HG02973 (cell line): ENCODE measurements around the gene CYP2S1.
"Not testable (repeated sequence)": the region's sequence is repeated elsewhere in the genome, so short reads cannot be mapped to it uniquely, and the experiment has no call there.

Experiments used
- ATAC-seq: cut with Tn5 transposase; IDR thresholded peaks from one replicate; pipeline ENCODE4 v1.9.1; 2021; ENCODE audit warnings: moderate library complexity; ENCODE audit not compliant: unreplicated experiment

CYP2S1 gene

DNA sequence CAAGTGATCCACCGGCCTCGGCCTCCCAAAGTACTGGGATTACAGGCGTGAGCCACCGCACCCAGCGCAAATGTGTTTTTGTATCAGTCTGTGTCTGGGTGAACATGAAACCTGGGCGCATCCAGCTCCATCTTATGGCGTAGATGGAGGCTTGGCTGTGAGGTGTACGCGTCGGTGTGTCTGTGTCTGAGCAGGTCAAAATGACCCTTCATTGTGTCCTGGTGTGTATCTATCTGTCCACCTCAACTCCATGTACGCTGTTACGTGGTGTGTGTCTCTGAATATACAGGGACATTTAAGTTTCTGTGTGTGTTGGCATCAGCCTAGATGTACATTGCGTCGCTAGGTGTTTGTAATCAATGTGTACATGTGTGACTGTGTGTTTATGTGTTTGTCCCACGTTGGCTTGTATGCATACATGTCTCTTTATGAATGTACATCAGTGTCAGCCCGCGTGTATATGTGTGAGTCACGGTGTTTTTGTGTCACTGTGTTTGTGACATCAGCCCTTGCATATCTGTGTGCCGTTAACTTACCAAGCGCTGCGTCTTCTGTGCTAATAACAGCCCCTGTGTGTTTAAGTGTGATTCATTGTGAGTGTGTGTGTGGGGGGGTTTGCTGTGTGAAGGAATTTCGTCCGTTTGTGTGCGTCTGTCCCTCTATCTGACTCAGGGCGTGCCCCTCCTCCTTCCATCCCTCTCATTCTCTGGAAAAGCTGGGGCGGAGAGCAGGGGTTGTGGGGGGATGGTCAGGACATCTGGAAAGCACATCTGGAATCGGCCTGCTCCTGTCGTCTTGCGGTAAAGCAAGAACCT lies 32.4 kb downstream of the CYP2S1 start:
- ATAC-seq = no peak

DNA sequence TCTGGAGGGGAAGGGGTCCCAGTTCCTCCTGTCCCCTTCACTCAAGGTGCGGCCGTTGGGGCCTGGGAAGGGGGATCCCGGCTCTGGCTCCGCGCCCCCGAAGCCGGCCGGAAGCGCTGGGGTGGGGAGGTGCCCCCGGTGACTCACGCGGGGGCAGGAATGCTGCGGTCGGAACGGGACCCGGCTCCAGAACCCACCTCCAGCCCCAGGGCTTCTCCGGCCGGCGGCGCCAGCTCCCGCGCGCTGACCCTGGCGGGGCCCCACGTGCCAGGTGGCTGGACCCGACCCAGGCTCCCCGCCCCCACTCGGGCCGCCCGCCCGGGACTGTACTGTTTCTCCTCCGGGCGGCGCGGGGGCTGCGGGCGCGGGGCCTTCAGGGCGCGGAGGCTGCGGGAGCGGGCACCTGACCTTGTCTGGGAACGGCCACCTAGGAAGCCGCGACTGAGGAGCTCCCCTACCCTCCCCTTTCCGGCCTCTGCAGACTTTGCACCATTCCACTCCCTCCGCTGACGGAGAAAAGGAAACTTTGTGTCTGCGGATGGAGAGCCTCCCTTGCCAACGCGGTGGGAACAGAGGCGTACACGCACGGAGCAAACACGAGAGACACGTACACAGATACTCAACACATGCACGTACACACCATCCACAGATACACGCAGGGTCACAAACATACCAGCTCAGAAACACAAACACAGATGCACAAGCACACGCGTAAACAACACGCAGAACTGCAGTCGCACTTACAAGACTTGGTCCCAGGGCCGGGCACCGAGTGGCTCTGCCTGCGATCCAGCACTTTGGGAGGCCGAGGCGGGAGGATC lies 33.2 kb downstream of the CYP2S1 start:
- ATAC-seq = no peak

DNA sequence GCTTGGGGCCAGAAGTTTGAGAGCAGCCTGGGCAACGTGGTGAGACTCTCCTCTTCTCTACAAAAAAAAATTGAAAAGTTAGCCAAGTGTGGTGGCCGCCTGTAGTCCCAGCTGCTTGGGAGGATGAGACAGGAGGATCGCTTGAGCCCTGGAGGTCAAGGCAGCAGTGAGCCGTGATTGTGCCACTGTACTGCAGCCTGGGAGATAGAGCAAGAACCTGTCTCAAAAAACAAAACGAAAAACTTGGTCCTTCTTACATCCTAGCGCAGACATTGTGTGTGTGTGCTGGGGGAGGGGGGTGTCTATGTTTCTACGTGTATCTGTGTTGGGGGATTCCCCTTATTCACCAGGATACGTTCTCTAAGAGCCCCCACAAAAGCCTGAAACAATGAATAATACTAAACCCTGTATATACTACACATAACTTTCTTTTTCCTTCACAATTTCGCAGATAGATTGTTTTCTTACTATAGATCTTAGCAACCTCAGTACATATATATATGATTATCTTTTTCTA lies 33.9 kb downstream of the CYP2S1 start:
- ATAC-seq = no peak

DNA sequence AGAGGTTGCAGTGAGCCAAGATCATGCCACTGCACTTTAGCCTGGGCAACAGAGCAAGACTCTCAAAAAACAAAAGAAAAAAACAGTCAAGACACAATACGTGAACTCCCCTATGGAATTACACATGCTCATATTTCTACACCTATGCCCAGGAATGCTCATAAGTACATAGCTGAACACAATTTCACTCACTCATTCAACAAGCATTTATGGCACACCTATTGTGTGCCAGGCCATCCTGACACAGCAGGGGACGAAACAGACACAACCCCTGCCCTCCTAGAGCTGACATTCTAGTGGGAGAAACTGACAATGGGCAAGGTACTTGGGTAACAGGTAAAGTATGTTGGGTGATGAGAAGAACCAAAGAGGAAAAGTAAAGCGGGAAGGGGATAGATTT lies 35.5 kb downstream of the CYP2S1 start:
- ATAC-seq = no peak

DNA sequence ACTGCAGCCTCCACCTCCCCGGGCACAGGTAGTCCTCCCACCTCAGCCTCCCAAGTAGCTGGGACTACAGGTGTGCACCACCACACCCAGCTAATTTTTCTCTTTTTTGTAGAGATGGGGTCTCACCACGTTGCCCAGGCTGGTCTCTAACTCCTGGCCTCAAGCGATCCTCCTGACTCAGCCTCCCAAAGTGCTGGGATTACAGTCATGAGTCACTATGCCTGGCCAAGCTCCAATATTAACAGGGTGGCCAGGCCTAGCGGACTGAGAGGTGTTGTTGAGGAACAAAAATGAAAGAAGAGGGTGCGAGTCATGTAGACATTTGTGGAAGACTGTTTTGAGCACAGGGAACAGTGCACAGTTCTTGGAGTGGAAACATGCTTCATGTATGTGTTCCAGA lies 36.3 kb downstream of the CYP2S1 start:
- ATAC-seq = not testable (repeated sequence)

DNA sequence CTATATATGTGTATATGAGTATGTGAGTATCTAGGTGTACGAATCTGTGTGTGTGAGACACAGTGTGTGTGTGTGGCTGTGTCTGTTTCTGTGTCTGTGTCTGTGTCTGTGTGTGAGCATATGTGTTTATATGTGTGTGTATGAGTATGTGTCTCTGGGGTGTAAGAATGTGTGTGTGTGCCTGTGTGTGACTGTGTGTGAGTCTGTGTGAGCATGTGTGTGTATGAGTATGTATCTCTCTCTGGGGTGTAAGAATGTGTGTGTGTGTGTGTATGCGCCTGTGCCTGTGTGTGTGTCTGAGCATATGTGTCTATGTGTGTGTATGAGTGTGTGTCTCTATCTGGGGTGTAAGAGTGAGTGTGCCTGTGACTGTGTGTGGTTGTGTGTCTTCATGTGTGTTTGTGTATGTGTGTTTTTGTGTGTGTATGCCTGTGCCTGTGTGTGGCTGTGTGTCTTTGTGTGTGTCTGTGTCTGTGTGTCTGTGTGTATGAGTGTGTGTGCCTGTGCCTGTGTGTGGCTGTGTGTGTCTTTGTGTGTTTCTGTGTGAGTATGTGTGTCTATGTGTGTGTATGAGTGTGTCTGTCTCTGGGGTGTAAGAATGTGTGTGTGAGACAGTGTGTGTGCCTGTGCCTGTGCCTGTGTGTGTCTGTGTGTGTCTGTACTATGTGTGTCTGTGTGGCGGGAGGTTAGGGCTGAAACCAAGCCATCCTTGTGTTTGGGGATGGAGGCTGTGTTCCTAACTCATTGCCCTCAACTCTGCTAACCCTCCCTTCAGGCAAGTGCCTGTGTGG lies 37.2 kb downstream of the CYP2S1 start:
- no peak for ATAC-seq

DNA sequence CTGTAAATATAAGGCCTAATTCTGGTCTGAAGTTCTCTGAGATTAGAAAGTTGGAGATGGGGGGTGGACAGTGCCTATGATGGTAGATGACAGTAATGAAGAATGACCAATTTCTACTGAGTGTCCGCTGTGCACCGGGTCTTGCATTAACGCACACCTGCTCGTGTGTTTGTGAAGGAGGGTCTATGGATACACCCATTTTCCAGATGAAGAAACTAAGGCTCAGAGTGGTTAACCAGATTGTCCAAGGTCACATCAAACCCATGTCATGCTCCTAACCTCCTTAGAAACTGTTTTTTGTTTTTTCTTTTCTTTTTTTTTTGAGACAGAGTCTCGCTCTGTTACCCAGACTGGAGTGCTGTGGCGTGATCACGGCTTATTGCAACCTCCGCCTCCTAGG lies 39.7 kb downstream of the CYP2S1 start:
- ATAC-seq = no peak

DNA sequence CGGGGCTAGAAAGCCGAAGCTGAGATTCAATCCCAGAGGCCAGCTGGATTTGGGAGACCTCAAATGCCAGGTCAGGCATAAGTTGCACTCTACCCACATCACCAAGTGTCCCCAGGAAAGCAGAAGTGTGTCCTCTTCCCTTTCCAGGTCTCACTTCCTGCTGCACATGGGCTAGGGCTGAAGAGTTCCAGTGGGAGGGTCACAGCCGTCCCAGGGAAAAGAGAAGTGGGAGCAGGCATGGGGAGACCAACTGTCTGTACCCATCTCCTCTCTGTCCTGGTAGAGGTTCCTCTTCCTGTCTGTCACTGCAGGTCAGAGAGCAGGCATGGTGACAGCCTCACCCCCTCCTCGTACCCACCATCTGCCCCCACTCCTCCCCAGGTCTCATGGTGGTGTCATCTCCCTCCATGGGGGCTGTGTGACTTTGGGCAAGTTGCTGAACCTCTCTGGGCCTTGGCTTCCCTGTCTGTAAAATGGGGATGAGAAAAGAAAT lies 40.8 kb downstream of the CYP2S1 start:
- ATAC-seq = no peak

DNA sequence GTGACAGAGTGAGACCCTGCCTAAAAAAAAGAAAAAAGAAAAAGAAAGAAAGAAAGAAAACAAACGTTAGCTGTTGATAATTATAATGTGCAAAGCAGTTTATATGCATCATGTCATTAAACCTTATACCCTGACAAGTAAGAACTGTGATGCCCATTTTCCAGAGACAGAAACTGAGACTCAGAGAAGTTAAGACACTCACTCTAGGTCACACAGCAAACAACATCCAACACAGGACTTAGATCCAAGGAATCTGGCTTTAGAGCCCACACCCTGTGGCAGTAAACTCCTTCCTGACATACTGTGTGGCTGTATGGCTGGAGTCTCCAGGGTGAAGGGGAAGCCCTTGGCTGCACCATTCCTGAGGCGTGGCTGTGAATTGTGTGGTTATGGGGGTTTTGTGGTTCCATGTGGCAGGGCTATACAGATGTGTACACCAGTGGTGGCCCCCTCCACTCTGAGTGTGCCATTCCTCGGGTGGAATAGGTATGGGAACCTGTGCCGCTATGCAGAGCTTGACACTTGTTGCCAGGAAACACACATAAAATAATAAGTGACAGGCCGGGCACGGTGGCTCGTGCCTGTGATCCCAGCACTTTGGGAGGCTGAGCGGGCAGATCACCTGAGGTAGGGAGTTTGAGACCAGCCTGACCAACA lies 41.6 kb downstream of the CYP2S1 start:
- no peak for ATAC-seq

DNA sequence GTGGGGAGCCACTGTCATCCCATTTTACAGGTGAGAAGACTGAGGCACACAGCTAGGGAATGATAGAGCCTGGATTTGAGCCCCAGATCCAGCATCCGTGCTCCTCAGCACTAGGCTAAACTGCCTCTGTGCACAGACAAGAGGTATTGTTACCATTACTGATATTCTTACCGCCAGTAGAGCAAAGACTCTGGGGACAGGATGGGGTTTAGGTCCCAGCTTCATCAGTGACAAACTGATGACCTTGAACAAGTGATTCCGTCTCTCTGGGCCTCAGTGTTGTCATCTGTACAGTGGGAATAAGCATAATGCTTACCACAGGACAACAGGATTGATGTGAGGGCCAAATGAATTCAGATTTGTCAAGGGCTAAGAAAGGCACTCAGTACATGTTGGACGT lies 42.5 kb downstream of the CYP2S1 start:
- no peak for ATAC-seq

DNA sequence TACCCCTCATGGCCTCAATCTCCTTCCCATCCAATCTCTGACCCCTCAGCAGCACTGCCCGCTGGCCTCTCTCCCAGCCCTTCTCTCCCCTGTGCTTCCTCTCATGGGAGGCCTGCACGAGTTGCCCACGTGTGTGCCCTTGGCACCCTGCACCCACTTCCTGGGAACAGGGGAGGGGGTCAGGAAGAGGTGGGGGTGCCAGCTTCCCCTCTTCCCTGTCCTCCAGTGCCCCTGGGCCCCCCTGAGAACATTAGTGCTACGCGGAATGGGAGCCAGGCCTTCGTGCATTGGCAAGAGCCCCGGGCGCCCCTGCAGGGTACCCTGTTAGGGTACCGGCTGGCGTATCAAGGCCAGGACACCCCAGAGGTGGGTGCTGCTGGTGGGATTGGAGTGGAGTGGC lies 45.2 kb downstream of the CYP2S1 start:
- no peak for ATAC-seq

DNA sequence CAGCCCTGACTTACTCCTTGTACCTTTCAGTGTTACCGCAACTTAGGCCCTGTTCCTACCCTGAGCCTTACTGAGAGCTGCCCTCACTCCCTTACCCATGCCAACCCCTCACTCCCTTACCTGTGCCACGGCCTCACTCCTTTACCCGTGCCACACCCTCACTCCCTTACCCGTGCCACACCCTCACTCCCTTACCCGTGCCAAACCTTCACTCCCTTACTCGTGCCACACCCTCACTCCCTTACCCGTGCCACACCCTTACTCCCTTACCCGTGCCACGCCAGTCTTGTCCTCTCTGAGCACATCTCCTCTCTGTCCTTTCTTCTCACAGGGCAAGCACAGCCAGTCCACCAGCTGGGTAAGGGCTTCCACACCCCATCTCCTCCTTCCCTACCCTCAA lies 46.3 kb downstream of the CYP2S1 start:
- no peak for ATAC-seq

DNA sequence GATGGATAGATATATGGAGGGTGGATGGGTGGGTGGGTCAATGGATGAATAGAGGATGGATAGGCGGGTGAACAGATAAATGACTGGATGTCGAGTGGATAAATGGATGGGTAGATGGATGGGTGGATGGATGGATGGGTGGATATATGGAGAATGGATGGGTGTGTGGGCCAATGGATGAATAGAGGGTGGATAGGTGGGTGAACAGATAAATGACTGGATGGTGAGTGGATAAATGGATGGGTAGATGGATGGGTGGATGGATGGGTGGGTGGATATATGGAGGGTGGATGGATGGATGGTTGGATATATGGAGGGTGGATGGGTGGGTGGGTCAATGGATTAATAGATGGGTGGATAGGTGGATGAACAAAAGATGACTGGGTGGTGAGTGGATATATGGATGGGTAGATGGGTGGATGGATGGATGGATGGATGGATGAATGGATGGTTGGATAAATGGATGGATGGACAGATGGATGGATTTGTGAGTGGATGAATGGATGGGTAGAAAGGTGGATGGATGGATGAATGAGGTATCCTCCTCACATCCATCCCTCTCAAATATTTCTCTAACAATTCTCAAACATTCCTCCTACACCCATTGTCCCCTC lies 47.0 kb downstream of the CYP2S1 start:
- ATAC-seq = no peak

DNA sequence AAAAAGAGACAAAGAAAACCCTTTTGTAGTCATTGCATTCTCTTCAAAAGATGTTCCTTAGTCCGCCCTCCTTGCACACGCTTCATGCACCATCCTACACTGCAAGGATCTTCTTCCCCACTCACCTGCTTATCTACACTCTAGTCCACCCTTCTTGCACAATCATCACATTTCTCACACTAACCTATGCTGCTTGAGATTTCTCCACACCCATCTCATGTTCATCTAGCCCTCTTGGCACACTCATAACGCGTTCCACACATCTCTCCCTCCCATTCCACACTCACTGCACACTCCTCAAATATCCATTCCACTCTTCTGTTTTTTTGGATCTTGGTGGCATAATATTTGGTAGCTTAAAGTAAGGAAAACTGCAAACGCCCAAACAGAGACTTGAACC lies 48.8 kb downstream of the CYP2S1 start:
- no peak for ATAC-seq

DNA sequence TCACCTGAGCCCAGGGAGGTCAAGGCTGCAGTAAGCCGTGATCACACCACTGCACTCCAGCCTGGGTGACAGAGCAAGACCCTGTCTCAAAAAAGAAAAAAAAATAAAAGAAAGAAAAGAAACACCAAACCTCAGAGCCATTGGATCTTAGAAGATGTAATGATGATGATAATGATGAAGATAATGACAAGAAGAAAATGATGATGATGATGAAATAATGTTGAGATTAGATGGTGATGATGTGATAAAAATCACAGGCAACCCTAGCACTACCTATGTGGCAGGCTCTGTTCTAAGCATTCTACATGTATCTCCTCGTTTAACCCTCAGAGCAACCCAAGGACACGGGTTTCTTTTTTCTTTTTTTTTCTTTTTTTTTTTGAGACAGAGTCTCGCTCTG lies 51.1 kb downstream of the CYP2S1 start:
- no peak for ATAC-seq

DNA sequence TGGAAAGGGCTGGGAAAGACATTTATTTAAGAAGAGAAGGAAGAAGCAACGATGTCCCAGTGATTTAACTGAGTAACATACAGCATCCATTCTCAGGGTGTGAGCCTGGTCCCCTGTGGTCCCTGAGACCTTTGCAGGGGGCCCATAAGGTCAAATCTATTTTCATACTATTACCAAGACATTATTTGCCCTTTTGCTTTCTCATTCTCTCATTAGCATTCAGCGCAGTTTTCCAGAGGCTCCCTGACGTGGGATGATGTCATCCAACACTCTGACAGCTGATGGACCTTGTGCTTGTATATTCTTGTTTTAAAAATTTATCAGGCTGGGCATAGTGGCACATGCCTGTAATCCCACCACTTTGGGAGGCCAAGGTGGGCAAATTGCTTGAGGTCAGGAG lies 52.8 kb downstream of the CYP2S1 start:
- ATAC-seq = no peak

DNA sequence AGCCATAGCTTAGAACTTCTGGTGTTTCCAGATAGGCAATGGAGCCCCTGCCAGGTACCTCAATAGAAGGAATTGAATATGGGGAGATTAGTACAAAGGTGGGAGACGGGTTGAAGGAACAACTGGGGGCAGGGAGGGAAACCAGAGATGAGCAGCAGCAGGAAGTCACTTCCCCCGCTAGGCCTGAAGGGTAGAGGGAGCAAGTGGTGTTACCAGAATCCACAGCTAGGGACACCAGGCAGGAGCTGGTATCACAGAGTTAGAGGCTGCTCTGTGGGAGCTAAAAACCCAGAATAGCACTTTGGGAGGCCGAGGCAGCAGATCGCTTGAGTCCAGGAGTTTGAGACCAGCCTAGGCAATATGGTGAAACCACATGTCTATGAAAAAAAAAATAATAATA lies 55.9 kb downstream of the CYP2S1 start:
- ATAC-seq = no peak

DNA sequence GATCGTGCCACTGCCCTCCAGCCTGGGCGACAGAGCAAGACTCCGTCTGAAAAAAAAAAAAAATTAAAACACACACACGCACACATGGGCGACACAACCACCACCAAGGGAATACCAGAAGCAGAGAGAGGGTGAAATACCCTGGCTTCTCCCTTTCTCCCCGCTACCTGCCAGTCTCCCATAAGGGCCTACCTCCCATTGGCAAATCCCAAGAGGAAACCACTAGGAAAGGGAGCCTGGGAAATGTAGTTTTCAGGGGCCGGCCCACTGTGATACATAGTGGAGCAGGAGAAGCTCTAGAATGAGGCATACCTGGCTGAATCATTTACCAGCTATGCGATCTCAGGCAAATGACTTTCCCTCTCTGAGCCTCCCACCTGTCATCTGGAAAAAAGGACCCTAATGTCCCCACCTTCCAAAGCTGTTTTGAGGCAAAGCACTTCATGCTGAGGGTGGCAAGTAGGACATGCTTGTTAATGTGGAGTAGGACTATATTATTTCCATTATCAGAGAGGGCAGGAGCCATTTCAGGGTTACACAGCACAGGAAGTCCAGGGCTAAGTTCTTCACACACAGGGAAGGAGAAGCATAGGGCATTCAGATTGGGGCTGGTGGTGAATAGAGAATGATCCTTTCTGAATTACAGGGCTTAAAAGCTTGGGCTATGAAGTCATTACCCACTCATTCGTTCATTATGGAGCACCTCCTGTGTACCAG lies 56.8 kb downstream of the CYP2S1 start:
- ATAC-seq = no peak

DNA sequence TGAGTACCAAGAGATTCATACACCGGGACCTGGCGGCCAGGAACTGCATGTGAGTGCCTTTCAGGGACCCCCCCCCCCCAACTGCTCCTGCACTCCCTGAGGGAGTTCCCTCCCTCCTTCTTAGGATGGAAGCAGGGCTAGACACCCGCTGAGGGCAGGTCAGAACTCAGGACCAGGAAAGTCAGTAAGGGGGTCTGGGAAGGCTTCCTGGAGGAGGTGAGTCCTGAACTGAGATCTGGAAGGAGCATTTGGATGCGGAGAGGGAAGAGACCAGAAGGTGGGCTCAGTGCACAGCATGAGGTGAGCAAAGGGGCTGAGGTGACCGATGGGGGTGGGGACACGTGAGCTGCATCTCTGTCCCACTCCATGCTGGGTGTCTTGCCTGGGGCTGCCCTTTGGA lies 60.6 kb downstream of the CYP2S1 start:
- ATAC-seq = no peak

DNA sequence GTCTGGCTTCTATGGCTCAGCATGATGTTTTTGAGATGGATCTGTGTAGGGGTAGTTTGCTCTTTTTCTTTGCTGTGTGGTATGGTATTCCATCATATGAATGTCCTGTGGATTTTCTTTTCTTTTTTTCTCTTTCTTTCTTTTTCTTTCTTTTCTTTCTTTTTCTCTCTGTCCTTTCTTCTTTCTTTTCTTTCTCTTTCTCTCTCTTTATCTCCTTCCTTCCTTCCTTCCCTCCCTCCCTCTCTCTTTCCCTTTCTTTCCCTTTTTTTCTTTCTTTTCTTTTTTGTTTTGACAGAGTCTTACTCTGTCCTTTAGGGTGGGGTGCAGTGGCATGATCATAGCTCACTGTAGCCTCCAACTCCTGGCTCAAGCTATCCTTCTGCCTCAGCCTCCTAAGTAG lies 62.2 kb downstream of the CYP2S1 start:
- ATAC-seq = no peak
